Ovary (tissue), 10 donors: Measurements from ENCODE around the gene IFT57. TPM values are rescaled to one million over a fixed set of nuclear protein-coding genes. Genes with fewer than 3 reads are reported as not detected.
A peak's percentile ranks its signal among the peaks of the same experiment; 100 is the strongest.
"Not testable (repeated sequence)": the region's sequence is repeated elsewhere in the genome, so short reads cannot be mapped to it uniquely, and the experiment has no call there.

ENCODE experiments used
- DNase-seq, 5 donors: peaks; one replicate each; pipeline ENCODE4 v3.0.0-alpha.2; 2019 to 2020
- H3K27ac ChIP-seq, 2 donors: fragments of 200-600 bp; one replicate each; pipeline versions ENCODE4 v1.5.1 to v1.8.0; 2019 to 2022
- H3K27me3 ChIP-seq: fragments of 200-600 bp; one replicate; pipeline ENCODE4 v1.8.0; 2022
- H3K36me3 ChIP-seq: fragments of 200-600 bp; sonication (generic); one replicate; pipeline ENCODE4 v1.5.1; 2019
- H3K4me1 ChIP-seq: one replicate; pipeline ENCODE4 v1.8.1; 2013; ENCODE audit warnings: mild to moderate bottlenecking, moderate library complexity; ENCODE audit not compliant: insufficient read depth
- H3K4me3 ChIP-seq: fragments of 200-600 bp; sonication (generic); one replicate; pipeline ENCODE4 v1.5.1; 2017
- H3K9me3 ChIP-seq, 2 donors: fragments of 200-600 bp in 1 of 2; sonication (generic) in 1 of 2; one replicate each; pipeline versions ENCODE4 v1.5.1 to v1.8.1; 2013 to 2019; ENCODE audit warnings: mild to moderate bottlenecking in 1 of 2, moderate library complexity in 1 of 2
- EP300 ChIP-seq: sonication (generic); formaldehyde crosslinking; IDR thresholded peaks from one replicate; pipeline ENCODE4 v1.6.1; 2017; ENCODE audit warnings: antibody characterized with exemption
- POLR2A ChIP-seq: fragments of 450-650 bp; IDR thresholded peaks from one replicate; pipeline ENCODE4 v1.6.1; 2017; ENCODE audit warnings: antibody characterized with exemption, mild to moderate bottlenecking, moderate library complexity
- WGBS, 3 donors: extraction: QIAGEN DNeasy Blood & Tissue Kit in 1 of 3; methylation state at CpG; one replicate each; pipeline versions ENCODE4 v1.1.5 to v1.1.7; 2013 to 2017; 5-methylcytosine and 5-hydroxymethylcytosine counted together
- intact Hi-C, 4 donors: fragments of 100-400 bp; cut with DNase I; formaldehyde crosslinking; loops; one replicate each; pipeline versions ENCODE4 v1.11.0 to v1.15.1; 2022 to 2023
- long read RNA-seq, 3 donors: library from polyadenylated mRNA in 2 of 3; unstranded in 2 of 3; transcript quantifications; one replicate each; pipeline ENCODE4 v2.0.0 and lab custom pipeline, GENCODE V29; 2021 to 2026
- polyA plus RNA-seq, 2 donors: library from polyadenylated mRNA; stranded (reverse); fragments of 200-250 nt in 1 of 2; fragments of 350-450 nt in 1 of 2; fragmentation: Illumina TruSeq in 1 of 2; extraction: RNeasy Lipid Tissue Mini Kit (QIAGEN cat#74804) in 1 of 2; gene quantifications; one replicate each; pipeline ENCODE4 v1.2.3, GENCODE V29; 2013 to 2014
- total RNA-seq, 7 donors: library from RNA; depleted of rRNA in 2 of 7; stranded (reverse); fragments of >200 nt in 2 of 7; fragmentation: NEBNext Ultra II Directional in 3 of 7; extraction: Animal tissue kit (Norgen Biotek cat#: 25700) in 3 of 7; gene quantifications; one replicate each; pipeline versions ENCODE4 v1.1.0 to v1.2.4, GENCODE V29; 2016 to 2023
- TF ChIP-seq, protein P1 (sequence below), 3 donors: fragments of 450-650 bp in 2 of 3; fragments of 200-600 bp in 1 of 3; IDR thresholded peaks; one replicate each; pipeline versions ENCODE4 v1.5.1 to v1.8.0; 2016 to 2022; ENCODE audit warnings: antibody characterized with exemption in 3 of 3, mild to moderate bottlenecking in 1 of 3
- donor health status: DM: no; HTN: no; CAD: no; lungs with moderate emphysema.
- donor health status: DM: no; HTN: no; CAD: no.
- donor health status: Bipolar disorder and iron deficiency.
- donor health status: DM: yes; HTN: yes; CAD: no.
- donor health status: DM: no; HTN: no; CAD: no.
- donor health status: DM: yes; HTN: yes; CAD: no.

The IFT57 gene, protein sequence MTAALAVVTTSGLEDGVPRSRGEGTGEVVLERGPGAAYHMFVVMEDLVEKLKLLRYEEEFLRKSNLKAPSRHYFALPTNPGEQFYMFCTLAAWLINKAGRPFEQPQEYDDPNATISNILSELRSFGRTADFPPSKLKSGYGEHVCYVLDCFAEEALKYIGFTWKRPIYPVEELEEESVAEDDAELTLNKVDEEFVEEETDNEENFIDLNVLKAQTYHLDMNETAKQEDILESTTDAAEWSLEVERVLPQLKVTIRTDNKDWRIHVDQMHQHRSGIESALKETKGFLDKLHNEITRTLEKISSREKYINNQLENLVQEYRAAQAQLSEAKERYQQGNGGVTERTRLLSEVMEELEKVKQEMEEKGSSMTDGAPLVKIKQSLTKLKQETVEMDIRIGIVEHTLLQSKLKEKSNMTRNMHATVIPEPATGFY
- total RNA-seq = 100 to 1,000 TPM in 1 of 7 donors, 10 to 100 TPM in 6; 41.3 to 155 (median 52.8) TPM
- 10 to 100 TPM; 31.0 to 32.6 TPM for polyA plus RNA-seq
- long read RNA-seq, donor 1, transcript IFT57-201 (11 exons, 3,203 nt) = major isoform, 109 of 211 reads
- long read RNA-seq, donor 1, partial matches to known transcripts = 89 of 211 reads
- long read RNA-seq, donor 1, other reads (novel, unspliced or antisense) = 13 of 211 reads
- long read RNA-seq, donor 2, transcript IFT57-201 (11 exons, 3,203 nt) = major isoform, 33 of 53 reads
- long read RNA-seq, donor 2, partial matches to known transcripts = 16 of 53 reads
- long read RNA-seq, donor 2, other reads (novel, unspliced or antisense) = 0 of 53 reads
- long read RNA-seq, donor 3, transcript IFT57-201 (11 exons, 3,203 nt) = major isoform, 84 of 93 reads
- long read RNA-seq, donor 3, partial matches to known transcripts = 2 of 93 reads
- long read RNA-seq, donor 3, other reads (novel, unspliced or antisense) = 7 of 93 reads

DNA sequence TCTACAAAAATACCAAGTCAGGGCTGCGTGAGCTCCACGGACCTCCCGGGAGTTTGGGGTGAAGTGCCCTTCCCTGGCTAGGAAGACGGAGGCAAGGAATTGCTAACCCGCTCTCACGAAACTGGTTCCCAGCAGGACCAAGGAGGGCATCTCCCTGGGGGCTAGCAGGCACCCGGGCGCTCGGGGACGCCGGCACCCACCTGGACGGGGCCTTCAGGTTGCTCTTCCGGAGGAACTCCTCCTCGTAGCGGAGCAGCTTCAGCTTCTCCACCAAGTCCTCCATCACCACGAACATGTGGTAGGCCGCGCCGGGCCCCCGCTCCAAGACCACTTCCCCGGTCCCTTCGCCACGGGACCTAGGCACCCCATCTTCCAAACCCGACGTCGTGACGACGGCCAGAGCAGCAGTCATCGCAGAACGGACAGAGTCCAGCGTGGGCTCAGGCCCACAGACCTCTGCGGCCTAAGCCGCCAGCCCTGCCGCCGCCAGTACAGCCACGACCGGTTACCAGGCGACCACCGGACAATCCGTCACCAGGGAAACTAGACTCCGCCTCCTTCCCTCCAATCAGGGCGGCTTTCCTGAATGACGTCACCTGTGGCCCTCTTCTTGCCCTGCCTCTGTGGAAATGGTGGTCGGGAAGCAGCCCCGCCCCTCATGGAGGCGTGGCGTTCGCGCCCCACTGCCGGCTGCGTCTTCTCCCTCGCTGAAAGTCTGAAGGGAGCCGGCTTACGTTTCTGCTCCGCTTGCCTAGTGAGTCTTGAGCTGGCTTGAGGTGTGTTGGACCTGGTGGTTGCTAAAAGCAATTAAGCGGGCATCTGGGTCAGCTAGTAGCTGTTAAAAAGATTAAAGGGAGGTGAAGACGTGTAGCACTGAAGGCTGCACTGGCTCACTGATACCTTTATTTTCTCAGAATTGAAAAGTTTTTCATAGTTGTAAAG, at the start of gene IFT57:
TSS of gene IFT57 (minus strand) at position 514 of the 942 bp plus-strand sequence. CDS start at position 412, 102 bp downstream.
- H3K36me3 ChIP-seq = no peaks in the 10 kb centered on the region
- peak within 1 kb of the TSS; percentile 39 to 75 for H3K27ac ChIP-seq
- TF ChIP-seq, protein P1, sequence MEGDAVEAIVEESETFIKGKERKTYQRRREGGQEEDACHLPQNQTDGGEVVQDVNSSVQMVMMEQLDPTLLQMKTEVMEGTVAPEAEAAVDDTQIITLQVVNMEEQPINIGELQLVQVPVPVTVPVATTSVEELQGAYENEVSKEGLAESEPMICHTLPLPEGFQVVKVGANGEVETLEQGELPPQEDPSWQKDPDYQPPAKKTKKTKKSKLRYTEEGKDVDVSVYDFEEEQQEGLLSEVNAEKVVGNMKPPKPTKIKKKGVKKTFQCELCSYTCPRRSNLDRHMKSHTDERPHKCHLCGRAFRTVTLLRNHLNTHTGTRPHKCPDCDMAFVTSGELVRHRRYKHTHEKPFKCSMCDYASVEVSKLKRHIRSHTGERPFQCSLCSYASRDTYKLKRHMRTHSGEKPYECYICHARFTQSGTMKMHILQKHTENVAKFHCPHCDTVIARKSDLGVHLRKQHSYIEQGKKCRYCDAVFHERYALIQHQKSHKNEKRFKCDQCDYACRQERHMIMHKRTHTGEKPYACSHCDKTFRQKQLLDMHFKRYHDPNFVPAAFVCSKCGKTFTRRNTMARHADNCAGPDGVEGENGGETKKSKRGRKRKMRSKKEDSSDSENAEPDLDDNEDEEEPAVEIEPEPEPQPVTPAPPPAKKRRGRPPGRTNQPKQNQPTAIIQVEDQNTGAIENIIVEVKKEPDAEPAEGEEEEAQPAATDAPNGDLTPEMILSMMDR (IDR thresholded peaks at IDR 0.05) = no peak
- TF ChIP-seq POLR2A (peak; percentile 89), EP300 (peak; percentile 32)
- H3K4me3 ChIP-seq = peak within 1 kb of the TSS; percentile 88
- 0% methylated on average over 54 to 57 of the region's 57 CpGs for WGBS, 3 donors
- H3K9me3 ChIP-seq = no peaks in the 10 kb centered on the region
- peaks cover 8% of the 10 kb centered on the region for H3K4me1 ChIP-seq
- H3K27me3 ChIP-seq = no peaks in the 10 kb centered on the region
- intact Hi-C loops = loop anchor here in 1 of 4 donors (10.0 kb wide), 1 partner anchor 297 kb away; no protein-coding TSS in a partner anchor
- DNase-seq = peak; percentile 97 to 99 (median 98)

DNA sequence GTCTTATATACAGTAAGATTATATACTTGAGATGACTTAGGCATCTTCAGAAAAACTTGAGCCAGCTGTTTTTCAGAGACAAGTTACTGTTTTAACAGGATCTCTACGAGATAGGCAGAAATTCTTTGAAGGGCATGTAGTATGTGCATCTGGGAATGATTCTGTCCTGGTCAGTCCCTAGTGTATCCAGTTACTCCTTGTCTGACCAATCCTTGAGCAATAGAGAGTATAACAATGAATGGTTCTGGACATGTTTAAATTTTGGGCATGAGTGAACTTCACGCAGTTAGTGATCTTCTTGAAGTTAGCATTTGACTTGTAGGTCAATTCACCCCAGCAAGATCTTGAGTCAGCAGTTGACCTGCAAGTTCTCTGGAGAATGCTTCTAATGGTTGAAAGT, 49.4 kb upstream of the IFT57 start:
- TF ChIP-seq POLR2A (no peak), EP300 (no peak)
- no peak overlapping the region for H3K4me3 ChIP-seq
- H3K36me3 ChIP-seq = no peaks in the 10 kb centered on the region
- no peak overlapping the region for H3K27ac ChIP-seq
- intact Hi-C loops = no loop called here
- H3K4me1 ChIP-seq = no peaks in the 10 kb centered on the region
- no peaks in the 10 kb centered on the region for H3K9me3 ChIP-seq
- no peaks in the 10 kb centered on the region for H3K27me3 ChIP-seq
- DNase-seq = no peak
- WGBS, 3 donors = 43 to 64% (median 47%) methylated on average over 2 of the region's 2 CpGs

DNA sequence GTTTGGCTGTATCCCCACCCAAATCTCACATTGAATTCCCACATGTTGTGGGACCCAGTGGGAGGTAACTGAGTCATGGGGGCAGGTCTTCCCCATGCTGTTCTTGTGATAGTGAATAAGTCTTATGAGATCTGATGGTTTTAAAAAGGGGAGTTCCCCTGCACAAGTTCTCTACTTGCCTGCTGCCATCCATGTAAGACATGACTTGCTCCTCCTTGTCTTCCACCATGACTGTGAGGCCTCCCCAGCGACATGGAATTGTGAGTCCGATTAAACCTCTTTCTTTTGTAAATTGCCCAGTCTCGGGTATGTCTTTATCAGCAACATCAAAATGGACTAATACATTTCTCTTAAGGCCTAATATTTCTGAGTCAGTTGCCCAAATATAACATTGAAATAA, 46.0 kb upstream of the IFT57 start:
- H3K4me1 ChIP-seq, H3K27ac ChIP-seq, H3K27me3 ChIP-seq, intact Hi-C loops, H3K4me3 ChIP-seq, DNase-seq, H3K9me3 ChIP-seq, H3K36me3 ChIP-seq: not testable (repeated sequence)
- 94 to 100% (median 95%) methylated on average over 3 of the region's 3 CpGs for WGBS, 3 donors

GRCh38 chr3:108264534-108265298, 42.5 kb upstream of the IFT57 start:
- 79 to 84% (median 81%) methylated on average over 5 of the region's 5 CpGs for WGBS, 3 donors
- not testable (repeated sequence) for H3K36me3 ChIP-seq, H3K4me3 ChIP-seq

DNA sequence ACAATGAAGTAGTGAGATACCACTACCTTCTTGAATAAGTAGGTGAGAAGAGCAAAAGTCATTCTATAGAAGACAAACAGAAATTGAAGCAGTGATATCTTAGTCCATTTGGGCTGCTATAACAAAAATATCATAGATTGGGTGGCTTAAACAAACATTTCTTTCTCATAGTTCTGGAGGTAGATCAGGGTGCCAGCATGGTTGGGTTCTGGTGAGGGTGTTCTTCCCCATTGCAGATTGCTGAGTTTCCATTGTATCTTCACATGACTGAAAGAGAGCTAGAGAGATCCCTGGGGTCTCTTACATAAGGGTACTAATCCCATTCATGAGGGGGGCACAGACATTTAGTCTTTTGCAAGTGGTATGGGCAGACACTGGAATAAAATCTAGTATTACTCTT, 32.9 kb upstream of the IFT57 start:
- no peaks in the 10 kb centered on the region for H3K36me3 ChIP-seq
- H3K9me3 ChIP-seq = no peaks in the 10 kb centered on the region
- no peak overlapping the region for H3K4me3 ChIP-seq
- DNase-seq = no peak
- TF ChIP-seq POLR2A (no peak), EP300 (no peak)
- TF ChIP-seq, protein P1 (IDR thresholded peaks at IDR 0.05) = no peak
- intact Hi-C loops = no loop called here
- H3K27ac ChIP-seq = no peak overlapping the region
- H3K4me1 ChIP-seq = no peaks in the 10 kb centered on the region
- no peaks in the 10 kb centered on the region for H3K27me3 ChIP-seq

More at GRCh38 chr3:108264534-108265298, 42.5 kb upstream of the IFT57 start:
- H3K4me1 ChIP-seq, H3K27ac ChIP-seq, DNase-seq, H3K27me3 ChIP-seq, intact Hi-C loops, H3K9me3 ChIP-seq: not testable (repeated sequence)
